Activated CD4-positive, alpha-beta T cell treated with anti-CD3 and anti-CD28 coated beads, Interleukin-2, amount 50 U/mL, for 16 hours (primary cell): ENCODE measurements around the gene MEIS2.

Source experiments
- DNase-seq: peaks from one replicate; pipeline ENCODE4 v3.0.0-alpha.2; 2020

MEIS2 gene

DNA sequence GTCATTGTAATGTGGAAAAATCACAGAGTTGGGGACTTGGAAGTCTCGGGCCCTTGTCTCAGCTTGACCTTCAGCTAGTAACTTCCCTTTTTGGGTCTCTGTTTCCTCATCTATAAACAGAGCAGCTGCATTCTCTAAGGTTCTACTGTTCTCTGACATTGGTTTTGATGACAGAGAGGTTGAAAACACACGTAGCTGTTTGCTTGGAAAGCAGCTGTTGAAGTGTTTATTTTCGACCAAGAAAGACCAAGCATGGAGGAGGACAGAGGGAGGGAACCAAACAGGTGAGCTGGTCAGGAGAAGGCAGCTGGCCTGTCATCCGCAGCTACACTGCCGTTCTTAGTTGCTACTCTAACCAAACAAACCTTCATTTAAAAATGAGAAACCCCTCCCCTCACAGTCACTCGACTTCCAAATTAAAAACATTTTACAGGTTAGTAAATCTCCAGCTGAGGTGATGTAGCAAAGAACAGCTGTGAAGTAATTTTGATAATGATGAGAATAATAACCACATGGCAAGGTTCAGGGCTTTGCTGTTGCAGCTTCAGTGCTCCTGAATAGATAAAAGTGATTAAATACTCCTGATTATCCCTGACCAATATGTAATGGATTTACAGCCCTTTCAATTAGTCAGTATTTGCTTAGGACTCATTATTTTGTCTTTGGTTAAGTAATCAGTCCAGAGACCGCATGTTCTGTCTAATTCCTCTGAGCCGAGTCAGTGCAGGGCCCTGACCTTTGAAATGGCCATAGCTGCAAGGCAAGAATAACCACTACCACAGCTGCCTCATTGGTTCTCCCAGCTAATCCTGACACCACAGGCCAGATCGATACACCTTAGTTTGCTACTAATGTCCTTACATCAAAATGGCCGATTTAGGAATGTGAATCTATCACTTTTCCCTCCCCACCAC, 65.3 kb downstream of the MEIS2 start:
- no peak for DNase-seq

DNA sequence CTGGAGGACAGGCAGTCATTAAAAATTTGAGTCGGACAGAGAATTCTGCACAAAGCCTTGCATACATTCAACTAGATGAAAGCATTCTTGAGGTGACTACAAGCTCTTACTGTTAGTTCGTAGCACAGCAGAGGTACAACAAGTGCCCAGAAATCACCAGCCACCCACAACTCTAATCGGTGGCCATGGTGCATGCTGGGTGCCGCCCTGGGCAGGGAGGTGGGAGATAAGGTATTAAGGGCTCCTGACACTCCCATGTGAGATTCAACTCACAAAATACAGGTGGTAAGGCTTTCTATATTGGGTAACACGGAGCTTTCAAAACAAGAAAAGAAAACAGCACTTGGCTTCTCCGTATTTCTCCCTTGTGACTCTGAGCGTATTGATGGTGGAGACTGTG, 66.0 kb downstream of the MEIS2 start:
- DNase-seq, result no peak

DNA sequence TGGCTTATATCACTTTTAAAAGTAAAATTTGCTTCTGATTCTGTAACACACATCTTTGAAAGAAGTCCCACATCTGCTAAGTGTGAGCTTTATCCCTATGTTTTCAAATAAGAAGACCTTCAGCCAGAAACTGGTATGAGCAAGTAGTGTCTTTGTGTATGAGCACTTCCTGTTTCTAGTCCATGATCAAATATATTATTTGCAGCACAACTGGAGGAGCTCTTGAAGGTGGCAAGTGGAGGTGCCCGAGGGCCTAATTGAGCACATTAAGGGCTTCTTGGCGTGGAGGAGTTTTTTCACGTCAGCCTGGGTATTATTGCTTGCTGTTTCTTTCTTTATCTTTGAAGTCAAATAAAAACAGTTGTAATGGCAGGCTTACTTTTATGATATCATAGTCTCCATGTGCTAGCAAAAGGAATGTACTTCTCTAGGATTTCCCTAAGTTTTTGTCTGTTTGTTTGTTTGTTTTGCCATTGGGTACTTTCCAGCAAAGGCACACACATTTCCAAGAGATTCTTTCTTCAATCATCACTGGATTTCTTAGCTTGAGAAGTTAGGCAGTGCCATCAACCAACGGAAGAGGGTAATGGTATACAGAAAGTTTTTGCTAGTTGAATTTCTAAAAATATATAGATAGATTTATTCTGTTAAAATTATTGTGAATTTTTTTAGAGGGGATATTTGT, 68.1 kb downstream of the MEIS2 start:
- no peak for DNase-seq

DNA sequence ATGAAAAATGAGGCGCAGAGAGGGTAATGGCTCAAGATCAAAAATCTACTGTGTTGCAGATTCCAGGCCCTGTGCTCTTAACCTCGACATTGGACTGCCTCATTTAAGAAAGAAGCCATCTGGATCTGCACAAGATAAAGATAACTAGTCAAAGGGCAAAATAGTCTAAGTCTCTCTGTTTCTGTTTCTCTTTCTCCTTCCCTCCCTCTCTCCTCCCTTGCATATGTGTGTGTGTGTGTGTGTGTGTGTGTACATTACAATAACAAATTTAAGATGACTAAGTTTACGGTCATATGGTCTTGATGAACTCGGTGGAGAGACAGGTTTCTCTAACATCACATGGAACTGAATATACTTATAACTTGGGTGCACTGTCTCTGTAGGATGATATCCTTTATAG, 69.2 kb downstream of the MEIS2 start:
- no peak for DNase-seq

DNA sequence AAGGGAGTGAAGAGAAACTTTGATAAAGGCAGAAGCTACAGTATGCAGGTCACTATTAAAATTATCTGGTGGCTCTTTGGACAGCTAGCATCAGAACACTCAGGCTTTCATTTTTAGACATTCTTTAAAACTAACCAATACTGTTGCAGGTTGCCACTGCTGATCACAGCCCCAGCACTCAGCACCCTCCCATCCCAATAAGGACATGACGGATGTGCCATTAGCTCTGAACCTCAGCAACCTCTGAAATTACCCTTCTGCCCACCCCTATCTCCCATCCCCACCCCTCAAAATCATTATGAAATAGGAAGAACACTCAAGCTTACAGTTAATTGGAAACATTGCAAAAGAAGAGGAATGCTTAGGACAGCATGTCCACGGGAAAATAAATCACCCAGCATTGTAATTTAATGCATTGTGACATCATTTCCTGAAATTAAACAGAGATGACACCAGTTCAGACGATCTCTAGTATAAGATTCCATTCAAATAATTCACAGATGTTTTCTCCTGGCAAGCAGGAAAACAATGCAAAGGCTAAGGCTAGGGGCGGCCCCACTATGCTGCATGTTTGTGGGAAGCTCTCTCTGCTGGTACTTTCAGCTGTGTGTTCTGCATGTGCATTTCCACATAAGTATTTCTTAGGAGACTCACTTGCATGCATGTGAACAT, 71.6 kb downstream of the MEIS2 start:
- DNase-seq, result no peak

DNA sequence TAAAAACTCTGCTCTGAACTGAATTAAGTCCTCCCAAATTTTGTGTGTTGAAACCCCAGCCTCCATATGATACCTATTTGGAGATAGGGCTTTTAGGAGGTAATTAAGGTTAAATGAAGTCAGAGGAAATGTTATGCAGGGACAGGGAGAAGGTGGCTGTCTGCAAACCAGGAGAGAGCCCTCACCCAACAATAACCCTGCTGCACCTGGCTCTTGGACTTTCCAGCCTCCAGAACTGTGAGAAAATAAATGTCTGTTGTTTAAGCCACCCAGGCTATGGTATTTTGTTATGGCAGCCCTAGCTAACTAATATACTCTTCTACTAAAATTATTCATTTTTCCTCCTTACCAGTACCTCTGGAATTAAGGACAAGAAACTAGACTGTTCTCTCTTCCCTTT, 79.5 kb downstream of the MEIS2 start:
- DNase-seq, result no peak

DNA sequence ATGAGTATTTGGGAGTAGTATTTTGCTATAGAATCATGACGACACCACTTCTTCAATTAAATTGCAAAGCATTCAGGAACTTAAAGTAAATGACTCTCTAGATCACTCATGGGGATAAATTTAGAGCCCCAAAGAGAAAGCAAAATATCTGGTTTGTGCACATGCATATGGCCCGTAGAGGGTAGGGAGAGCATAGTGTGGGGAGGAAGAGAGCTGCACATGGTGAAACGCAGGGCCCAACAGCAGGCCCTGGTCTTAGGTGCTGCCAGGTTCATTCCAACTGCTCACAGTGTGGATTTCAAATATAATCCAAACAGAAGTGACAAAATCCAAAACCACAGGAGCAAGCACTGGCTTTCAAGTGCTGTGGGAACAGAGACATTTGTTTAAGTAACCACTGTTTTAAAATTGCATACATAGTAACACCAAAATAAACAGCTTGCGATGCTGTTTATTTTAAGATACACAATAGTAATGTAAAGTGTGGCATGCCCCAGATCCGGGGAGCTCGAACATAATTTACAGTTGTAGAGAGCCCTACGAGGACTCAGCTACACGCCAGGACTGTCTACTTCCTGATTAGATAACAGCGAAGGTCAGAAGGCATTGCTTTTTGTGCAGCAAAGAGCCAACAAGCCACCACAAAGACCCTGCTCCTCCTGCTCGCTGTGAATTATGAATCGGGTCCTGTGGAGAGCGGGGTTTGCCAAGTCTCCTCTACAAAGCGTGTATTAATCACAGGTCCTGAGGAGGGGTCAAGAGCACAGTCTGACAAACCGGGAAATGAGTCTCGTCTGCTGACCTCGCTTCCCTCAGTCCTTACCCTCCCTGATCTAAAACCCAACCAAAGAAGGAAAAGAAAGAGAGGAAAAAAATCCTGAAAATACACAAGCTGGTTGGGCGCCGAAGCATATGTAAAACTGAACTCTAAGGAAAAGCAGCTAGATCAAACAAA, 80.6 kb downstream of the MEIS2 start:
- no peak for DNase-seq

DNA sequence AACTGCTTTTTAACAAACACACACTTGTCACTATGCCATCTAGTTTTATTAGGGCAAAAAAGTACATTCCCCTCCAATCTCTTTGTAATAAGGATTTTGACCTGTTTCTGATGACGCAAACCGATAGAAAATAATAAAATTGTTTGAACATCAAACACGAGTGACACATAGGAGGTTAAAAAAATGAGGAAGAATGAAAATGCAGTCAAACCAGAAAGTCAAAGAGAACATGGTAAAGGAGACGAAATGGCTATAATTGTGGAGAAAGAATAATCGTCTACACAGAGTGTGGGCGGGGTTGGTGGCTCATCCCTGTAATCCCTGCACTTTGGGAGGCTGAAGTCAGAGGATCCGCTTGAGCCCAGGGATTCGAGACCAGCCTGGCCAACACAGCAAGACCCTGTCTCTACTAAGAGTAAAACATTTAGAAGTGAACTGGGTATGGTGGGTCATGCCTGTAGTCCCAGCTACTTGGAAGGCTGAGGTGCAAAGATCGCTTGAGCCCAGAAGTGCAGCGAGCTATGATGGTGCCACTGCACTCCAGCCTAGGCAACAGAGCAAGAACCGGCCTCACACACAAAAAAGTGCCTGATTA, 83.2 kb downstream of the MEIS2 start:
- no peak for DNase-seq

DNA sequence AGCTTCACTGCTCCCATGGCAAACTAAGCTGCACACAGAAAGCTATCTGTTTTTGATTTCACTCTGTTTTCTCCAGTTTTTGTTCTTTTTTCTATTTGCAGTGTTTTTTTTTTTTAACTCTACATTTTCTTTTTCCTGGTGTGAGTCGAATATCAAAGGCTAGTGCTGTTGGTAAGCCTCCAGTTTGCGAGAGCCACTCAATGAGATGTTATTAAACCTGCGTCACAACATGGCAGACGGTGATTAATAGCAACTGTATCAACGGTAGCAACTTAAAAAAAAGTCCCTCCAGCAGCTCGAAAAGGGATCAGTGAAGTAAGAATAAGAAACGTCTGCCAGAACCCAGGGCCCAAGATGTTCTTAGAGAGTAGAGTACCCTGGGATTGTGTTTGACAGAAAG, 84.1 kb downstream of the MEIS2 start:
- no peak for DNase-seq

DNA sequence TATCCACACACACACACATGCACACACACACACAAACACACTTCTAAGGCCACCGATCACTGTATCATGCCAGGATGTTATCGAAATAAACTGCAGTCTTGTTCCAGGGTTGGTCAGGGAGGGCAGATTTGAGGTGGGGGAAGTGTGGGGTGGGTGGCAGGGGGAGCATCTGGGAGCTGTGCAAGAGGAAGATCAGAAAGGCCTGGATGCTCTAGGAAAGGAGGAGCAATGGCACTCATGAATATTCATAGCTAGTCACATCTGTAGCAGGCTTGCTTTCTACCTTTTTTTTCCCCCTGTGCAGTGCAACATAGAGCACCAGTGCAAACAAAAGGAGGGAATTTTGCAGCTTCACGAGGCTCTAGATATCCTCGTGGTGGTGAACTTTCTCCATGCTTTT, 84.9 kb downstream of the MEIS2 start:
- DNase-seq, result no peak

DNA sequence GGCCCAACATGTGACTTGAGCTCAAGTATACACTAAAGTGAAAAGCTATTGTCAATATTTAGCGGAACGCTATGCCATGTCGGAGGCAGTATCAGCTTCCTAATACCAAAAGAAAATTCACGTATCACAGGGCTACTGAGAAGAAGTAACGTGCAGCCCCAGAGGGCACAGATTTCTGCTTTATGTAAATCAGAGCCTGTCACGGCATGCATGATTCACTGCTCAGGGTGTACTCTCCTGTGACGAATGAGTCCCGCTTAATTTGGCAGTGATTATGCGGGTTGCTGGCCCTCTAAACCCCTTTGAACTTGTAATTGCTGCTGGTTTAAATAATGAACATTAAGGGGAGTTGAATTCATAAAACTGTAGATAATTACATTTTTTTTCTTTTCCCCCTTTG, 85.3 kb downstream of the MEIS2 start:
- no peak for DNase-seq

DNA sequence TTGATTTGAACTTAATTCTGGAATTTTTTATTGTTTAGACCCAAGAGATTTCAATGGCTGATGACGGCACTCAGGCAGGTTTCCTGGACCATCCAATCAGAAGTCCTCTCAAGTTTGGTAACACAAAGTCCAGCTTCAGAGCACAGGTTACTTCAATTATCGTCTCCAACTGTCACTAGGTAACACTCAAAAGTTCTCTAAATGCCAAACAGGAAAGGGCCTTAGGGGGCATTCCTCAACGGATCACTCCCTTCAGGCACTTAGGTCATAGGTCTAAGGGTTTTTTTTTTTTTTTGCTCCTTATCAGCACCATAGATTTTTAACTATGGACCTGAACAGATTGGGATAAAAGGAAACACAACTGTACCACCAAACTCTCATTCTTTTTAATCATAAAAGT, 85.8 kb downstream of the MEIS2 start:
- no peak for DNase-seq

DNA sequence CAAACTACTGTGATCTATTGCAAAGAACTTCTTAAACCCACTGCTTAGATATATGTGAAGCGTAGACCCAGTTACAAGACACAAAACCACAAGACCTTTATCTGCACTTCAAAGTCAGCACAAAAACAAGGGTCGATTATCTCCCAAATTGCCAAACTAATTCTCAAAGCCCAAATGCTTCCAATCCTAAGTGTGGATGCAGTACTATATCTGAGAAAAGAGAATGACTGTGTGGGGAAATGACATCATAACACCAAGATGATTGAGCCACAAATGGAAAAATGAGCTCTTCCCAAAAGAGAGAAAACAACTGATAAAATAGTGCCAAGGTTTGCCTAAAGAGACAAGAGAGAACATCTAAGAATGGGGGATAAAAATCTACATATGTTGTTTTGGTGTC, 86.2 kb downstream of the MEIS2 start:
- DNase-seq, result no peak

DNA sequence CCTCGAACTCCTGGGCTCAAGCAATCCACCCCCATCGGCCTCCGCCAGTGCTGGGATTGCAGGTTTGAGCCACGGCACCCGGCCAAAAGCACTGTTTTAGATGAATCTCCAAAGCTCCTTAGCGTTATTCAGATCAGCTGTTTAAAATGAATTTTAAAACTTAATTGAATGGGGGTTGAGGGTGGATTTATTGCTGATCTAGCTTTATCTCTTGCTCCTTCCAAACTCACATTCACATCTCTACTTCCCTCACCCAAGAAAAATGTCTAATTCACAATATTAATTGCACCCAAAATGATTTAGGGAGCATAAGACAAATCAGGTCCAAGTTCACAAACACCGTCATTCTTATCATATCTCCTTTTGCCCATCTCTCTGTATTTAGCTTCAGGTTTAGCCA, 89.8 kb downstream of the MEIS2 start:
- DNase-seq, result no peak

DNA sequence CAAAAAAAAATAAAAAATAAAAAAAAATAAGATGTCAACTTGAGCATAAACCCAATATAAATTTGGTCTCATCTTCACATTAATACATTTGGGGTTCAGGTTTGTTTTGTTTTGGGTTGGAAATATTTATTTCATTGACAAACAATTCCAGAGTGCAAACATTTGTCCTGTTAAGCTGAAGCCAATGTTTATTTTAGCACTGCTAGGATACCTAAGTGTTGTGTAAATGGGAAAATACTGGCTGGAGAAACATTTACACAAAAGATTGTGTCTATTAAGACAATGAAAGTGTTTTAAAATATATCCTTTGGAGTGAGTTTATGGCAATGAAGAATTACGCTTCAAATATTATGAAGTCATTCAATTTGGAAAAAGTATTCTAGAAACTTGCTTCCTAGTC, 91.1 kb downstream of the MEIS2 start:
- no peak for DNase-seq

DNA sequence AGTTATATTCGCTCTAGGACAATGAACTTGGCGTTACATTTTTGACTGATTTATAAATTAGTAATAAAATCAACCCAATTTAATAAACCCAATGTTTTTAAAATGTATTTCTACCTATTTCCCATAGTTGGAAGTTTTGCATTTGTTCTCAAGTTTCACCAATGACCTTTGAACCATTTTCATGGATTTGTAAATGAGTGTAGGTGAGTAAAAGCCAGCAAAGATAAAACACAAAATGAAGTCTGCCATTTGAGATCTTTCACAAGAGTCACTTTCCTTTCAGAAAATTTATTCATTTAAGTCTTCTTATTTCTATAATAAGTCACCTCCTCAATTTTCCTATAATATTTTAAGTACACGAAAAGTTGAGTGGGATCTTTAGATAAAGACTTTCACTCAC, 92.1 kb downstream of the MEIS2 start:
- DNase-seq, result no peak

DNA sequence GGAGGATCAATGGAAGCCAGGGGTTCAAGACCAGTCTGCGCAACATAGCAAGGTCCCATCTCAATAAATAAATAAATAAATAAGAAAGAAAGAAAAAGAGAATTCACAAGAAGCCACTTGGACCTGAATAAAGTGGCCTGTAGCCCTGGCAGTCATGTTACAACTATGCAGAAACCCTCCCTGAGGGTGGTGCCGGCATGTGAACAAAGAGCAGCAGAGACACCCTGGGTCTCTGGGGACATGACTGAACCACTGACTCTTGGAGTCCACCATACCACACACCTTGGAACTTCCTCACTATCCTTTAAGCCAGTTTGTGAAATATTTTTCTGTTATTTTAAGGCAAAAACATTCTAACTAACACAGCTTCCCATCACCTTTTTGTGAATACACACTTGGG, 93.0 kb downstream of the MEIS2 start:
- no peak for DNase-seq

DNA sequence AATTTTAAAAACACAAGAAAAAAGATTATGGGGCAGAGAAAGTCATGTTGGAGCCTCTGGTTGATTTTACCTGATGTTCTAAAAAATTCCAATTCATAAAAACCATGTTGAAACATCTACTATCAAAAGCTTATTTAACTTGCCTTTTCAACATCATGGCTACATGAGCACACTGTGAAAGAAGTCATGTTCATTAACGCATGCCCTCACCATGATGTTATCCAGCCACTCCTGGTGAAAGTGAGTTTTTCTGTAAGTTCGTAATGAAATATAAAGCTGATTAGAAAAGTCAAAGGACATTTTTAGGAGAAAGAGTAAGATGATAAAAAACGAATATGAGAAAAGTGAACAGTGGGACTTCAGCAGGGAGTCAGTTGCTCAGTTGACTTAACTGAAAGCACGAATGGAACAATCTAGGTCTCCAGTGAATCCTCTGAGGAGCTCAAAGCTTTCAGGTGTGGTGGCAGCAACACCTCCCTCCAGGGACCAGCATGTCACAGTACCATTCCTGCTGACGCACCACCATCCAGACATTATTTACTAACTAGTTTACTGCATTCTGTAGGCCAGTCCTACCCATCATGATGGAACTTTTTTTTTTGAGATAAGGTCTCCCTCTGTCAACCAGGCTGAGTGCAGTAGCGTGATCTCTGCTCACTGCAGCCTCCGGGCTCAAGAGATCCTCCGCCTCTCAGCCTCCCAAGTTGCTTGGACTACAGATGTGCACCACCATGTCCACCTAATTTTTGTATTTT, 95.2 kb downstream of the MEIS2 start:
- no peak for DNase-seq

DNA sequence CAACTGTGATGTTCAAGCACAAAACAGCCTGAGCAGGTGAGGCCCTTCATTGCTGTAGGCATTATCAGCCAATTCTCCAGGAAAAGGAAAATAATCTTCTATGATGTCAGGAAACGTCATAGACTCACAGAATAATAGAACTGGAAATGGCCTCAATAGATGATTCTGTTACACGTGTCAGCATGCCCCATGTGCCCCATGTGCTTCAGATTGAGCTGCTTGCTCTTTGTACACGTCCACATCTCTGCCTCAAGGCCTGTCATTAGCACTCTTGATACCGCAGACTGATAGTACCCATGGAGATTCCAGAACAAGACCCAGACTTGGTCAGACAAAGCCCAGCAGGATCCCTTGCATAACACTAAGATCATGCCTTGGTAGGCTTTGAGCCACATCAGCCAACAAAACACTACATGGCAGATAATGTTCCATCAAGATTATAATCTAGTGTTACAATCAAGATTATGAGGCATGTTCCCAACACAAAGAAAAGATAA, 95.9 kb downstream of the MEIS2 start:
- DNase-seq, result no peak

DNA sequence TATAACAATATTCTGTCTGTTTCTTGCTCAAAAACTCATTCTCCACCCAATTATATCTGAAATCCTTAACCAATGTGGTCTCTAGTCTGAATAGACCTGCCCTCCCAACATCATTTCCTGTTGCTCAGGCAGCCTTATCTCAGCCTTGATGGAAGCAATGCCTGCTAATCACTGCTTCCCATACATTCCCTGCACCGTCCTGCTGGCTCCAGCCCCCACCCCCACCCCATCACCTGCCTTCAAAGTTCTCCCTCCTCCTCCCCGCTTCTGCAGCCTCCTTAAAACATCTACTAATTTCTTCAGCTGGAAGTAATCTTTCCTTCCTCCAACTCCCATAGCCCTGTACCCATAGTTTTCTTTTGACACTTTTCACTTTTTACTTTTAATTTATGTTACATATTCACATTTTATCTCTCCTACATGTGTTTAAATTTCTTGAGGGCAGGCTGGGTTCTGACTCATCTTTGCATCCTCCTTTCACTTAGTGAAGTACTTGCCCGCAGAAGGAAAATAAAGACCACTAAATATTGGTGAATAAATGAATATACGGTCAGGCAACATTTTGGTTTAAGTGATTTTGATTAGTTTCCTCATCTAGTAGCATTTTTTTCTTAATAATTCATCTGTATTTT, 98.2 kb downstream of the MEIS2 start:
- DNase-seq, result no peak

DNA sequence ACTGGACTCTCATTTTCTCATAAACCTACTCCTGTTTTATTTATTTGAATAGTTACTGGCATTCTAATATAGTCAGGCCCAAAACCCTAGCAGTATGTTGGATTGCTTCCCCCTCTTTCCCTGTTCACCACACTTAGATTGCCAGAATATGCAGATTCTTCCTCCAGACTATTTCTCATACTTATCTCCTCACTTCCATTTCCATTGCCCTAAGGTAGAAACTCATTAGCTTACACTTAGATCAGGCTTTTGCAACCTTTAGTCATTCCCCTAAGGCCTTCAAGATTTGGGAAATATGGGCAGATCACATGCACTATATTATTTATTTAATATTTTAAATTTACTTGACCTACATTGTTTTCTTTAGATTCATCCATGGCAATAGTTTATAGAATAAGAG, 98.9 kb downstream of the MEIS2 start:
- DNase-seq, result no peak
